NCI-H2107 treated with DMSO at 0.1 percent for 48 hours (cell line): Measurements from ENCODE around the gene L3MBTL4.

ENCODE experiments used
- DNase-seq: peaks from one replicate; lab custom pipeline; 2025; ENCODE audit not compliant: unreplicated experiment; lab: John Stamatoyannopoulos, UW

L3MBTL4 gene

DNA sequence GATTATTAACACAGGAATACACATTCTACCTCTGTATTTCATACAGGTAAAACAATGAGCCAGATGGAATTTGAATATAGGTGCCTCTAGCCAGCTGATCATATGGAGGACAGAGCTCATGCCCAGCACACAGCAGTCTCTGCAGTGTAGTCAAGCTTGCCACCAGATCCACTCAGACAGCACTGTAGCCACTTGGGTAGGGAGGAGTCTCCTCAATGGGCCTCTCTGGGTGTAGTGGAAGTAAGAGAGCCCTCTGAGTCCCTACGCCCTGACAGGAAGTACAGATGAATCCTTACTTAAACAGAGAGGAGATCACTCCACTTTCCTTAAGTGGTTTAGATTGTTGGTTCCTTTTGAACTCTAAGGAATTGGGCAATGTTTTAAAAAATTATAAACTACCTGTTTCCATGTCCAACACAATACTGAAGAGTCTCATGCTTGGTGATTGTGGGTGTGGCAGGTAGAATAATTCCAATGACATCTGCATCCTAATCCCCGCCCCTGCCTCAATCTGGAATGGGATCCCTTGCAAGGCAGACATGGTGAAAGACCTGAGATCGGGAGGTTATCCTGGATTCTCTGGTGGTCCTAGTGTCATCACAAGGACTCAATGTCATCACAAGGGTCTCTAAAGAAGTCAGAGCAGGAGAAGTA lies 496.4 kb downstream of the L3MBTL4 start:
- DNase-seq = no peak

DNA sequence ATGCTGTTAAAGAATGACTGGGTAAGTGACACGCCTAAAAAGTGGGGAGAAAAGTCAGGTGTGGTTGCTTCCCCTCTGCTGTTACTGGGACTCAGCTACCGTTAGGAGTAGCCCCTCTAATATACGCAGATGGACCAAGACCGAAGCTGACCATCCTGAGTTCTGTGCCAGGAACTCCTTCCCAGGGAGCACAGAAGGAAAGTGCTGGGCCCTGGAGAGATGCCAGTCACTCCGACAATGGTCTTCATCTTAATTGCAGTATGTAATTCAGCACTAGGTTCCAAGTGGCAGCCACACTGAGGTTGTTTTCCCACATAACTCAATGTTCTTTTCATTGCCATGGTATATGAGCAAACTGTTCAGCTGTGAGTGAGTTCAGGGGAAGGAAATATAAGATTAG lies 499.8 kb downstream of the L3MBTL4 start:
- DNase-seq = peak; percentile 23

DNA sequence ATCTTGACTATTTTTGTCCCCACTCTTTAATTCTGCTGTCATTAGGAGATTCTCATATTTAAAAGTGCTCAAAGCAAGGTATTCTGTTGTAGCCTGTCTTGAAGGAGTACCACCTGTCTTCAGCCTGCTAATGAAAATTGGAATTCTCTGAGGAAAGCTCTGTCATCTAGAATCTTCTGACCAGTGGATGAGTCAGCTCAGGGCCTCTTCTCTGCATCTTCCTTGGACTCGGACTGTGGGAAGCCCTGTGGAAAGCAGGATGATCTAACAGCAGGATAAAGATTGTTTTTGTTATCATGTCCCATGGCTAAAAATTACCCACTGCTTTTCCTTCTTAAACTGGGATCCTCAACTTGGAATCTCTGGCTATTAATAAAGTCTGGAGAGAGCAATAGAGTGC lies 500.7 kb downstream of the L3MBTL4 start:
- DNase-seq = no peak

DNA sequence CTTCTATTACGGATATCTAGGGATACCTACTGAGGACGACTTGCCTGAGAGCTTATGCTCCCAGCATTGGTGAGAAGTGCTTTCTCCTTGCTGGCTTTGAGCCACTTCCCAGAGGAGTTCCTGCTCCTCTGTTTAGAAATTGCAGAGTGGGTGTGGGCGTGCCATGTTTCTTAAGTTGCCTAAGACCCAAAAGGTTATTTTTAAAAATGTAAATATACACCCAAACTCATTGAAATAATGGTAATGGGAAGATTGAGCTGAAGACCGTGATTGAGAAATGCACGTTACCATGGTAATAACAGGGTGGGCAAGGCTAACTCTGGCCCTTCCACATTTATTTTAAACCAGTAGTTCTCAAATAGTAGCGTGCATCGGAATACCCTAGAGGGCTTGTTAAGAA lies 502.1 kb downstream of the L3MBTL4 start:
- no peak for DNase-seq

DNA sequence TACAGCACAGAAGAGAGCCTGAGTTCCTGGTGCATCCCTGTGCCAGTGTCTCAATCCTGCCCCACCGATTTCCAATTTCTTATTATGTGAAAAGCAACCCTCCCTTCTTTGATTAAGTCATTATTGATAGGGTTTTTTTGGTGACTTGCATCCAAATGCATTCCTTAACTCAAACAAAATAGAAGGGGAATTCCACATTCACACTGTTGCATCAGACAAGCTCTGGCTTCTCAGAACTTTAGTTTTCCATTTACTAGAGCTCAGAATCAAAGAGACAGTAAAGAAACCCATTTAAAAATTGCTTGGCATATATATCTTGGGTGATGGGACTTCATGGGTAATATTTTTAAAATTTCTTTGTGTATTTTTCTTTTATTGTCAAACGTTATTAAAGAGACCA lies 505.6 kb downstream of the L3MBTL4 start:
- DNase-seq = no peak
